Astrocyte (in vitro differentiated cells and primary cell): Measurements from ENCODE around the gene ADAMTS16. TPM values are rescaled to one million over a fixed set of nuclear protein-coding genes. Genes with fewer than 3 reads are reported as not detected.

Source experiments
- DNase-seq: peaks from one replicate; pipeline ENCODE4 v3.0.0-alpha.2; 2010; ENCODE audit warnings: low read depth
- FAIRE-seq: peaks from 2 replicates; lab custom pipeline; 2011; peaks lifted over from hg19 to GRCh38; lab: Jason Lieb, UNC
- H2AFZ ChIP-seq: 2 replicates; pipeline ENCODE4 v1.6.0; 2012; ENCODE audit warnings: low read depth, low read length, inconsistent platforms
- H3K27ac ChIP-seq: 2 replicates; pipeline ENCODE4 v1.5.1; 2011; ENCODE audit warnings: low read depth, low read length, inconsistent platforms
- H3K27me3 ChIP-seq: 2 replicates; pipeline ENCODE4 v1.6.0; 2011; ENCODE audit warnings: low read length, inconsistent platforms; ENCODE audit not compliant: insufficient read depth
- H3K36me3 ChIP-seq: 2 replicates; pipeline ENCODE4 v1.5.1; 2011; ENCODE audit warnings: low read length, inconsistent platforms; ENCODE audit not compliant: insufficient read depth
- H3K4me1 ChIP-seq: 2 replicates; pipeline ENCODE4 v1.5.1; 2011; ENCODE audit warnings: low read length, inconsistent platforms; ENCODE audit not compliant: insufficient read depth
- H3K4me2 ChIP-seq: 2 replicates; pipeline ENCODE4 v1.6.0; 2012; ENCODE audit warnings: low read length, inconsistent platforms
- H3K4me3 ChIP-seq: 2 replicates; pipeline ENCODE4 v1.5.1; 2011; ENCODE audit warnings: low read depth, mild to moderate bottlenecking, low read length, inconsistent platforms; ENCODE audit not compliant: insufficient read depth
- H3K79me2 ChIP-seq: 2 replicates; pipeline ENCODE4 v1.6.0; 2012; ENCODE audit warnings: mild to moderate bottlenecking, low read length, inconsistent platforms; ENCODE audit not compliant: insufficient read depth
- H3K9ac ChIP-seq: 2 replicates; pipeline ENCODE4 v1.6.0; 2012; ENCODE audit warnings: mild to moderate bottlenecking, low read length, inconsistent platforms
- H3K9me3 ChIP-seq: 2 replicates; pipeline ENCODE4 v1.5.1; 2012; ENCODE audit warnings: low read depth, mild to moderate bottlenecking, low read length, inconsistent platforms; ENCODE audit not compliant: insufficient read depth
- H4K20me1 ChIP-seq: 2 replicates; pipeline ENCODE4 v1.6.0; 2012; ENCODE audit warnings: low read length, inconsistent platforms; ENCODE audit not compliant: insufficient read depth
- H3K27ac Mint-ChIP-seq: one replicate; pipeline ENCODE4 v1.8.0; 2021; ENCODE audit warnings: mild to moderate bottlenecking, mixed read lengths; ENCODE audit not compliant: unreplicated experiment
- H3K27me3 Mint-ChIP-seq: one replicate; pipeline ENCODE4 v1.8.0; 2021; ENCODE audit warnings: low read depth, mixed read lengths; ENCODE audit not compliant: unreplicated experiment
- H3K36me3 Mint-ChIP-seq: one replicate; pipeline ENCODE4 v1.8.0; 2021; ENCODE audit warnings: low read depth, mixed read lengths; ENCODE audit not compliant: unreplicated experiment
- H3K4me1 Mint-ChIP-seq: one replicate; pipeline ENCODE4 v1.8.0; 2021; ENCODE audit warnings: low read depth, mixed read lengths; ENCODE audit not compliant: unreplicated experiment
- H3K4me3 Mint-ChIP-seq: one replicate; pipeline ENCODE4 v1.8.0; 2021; ENCODE audit warnings: mild to moderate bottlenecking, moderate library complexity, mixed read lengths; ENCODE audit not compliant: unreplicated experiment
- H3K9me3 Mint-ChIP-seq: one replicate; pipeline ENCODE4 v1.8.0; 2021; ENCODE audit warnings: mild to moderate bottlenecking, mixed read lengths; ENCODE audit not compliant: unreplicated experiment
- EZH2 ChIP-seq: IDR thresholded peaks from 2 replicates; pipeline ENCODE4 v1.6.1; 2012; ENCODE audit warnings: mild to moderate bottlenecking, low read length, inconsistent platforms; ENCODE audit not compliant: insufficient read depth
- total RNA-seq: library from RNA; stranded (reverse); gene quantifications from 2 replicates; pipeline ENCODE4 v1.2.1, GENCODE V29; 2021
- TF ChIP-seq, protein P1 (sequence below): IDR thresholded peaks from 2 replicates; pipeline ENCODE4 v1.5.1; 2011; ENCODE audit warnings: low read depth, mild to moderate bottlenecking, inconsistent platforms, low read length, moderate library complexity; ENCODE audit not compliant: insufficient read depth

The ADAMTS16 gene
- total RNA-seq, 1 donor from 2014 or later, result 5.7 TPM

DNA sequence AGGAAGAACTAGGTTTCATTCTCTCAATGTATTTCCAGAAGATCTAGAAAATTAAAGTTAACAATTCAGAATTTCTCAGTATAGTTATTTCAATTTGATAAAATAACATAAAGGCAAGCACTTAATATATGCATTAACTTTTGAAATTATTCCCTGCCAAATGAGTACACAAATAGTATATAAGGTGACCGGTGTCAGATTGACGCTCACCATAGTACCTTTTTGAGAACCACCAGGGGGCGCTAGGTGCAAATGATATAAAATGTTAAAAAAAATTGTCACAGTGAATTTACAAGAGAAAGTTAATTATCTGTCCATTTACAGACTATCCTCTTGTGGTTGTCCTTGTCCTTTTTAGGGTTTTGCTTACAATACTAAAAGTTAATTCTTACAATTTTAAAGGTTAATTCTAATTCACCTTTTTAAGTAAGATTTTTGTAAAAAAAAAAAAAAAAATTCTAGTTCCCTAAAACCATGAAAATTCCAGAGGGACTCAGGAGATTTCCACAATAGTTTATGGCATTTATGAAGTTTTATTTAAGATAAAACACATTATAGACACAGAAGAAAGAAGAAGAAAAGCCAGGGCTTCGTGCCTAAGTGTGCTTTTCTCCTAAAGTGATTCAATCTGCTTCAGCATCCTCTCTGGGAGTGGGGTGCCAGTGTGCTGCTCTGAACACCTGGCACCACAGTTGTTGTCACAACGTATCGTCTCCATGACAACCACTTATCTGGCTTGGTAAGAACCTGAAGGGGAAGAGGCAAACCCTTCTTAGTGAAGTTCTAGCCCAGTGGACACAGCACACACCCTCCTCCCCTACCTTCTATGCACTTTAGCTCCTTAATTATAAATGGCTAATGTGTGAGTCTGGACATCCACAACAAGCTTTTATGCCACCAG, 1.7 kb downstream of the ADAMTS16 start:
- FAIRE-seq (peak; percentile 5), DNase-seq (no peak)
- peak overlapping the region; percentile 89 for H3K4me2 ChIP-seq
- peaks cover 34% of the 10 kb centered on the region for H3K79me2 ChIP-seq
- H3K27ac ChIP-seq, result no peak overlapping the region
- H2AFZ ChIP-seq, result no peak overlapping the region
- H3K9ac ChIP-seq, result peak overlapping the region; percentile 73
- Mint-ChIP-seq H3K27me3 (peaks cover 16% of the 10 kb centered on the region), H3K27ac (no peak overlapping the region), H3K36me3 (peaks cover 10% of the 10 kb centered on the region), H3K4me3 (peak overlapping the region; percentile 85), H3K9me3 (peaks cover 2% of the 10 kb centered on the region), H3K4me1 (peaks cover 12% of the 10 kb centered on the region)
- TF ChIP-seq EZH2, result no peak
- TF ChIP-seq, protein P1, sequence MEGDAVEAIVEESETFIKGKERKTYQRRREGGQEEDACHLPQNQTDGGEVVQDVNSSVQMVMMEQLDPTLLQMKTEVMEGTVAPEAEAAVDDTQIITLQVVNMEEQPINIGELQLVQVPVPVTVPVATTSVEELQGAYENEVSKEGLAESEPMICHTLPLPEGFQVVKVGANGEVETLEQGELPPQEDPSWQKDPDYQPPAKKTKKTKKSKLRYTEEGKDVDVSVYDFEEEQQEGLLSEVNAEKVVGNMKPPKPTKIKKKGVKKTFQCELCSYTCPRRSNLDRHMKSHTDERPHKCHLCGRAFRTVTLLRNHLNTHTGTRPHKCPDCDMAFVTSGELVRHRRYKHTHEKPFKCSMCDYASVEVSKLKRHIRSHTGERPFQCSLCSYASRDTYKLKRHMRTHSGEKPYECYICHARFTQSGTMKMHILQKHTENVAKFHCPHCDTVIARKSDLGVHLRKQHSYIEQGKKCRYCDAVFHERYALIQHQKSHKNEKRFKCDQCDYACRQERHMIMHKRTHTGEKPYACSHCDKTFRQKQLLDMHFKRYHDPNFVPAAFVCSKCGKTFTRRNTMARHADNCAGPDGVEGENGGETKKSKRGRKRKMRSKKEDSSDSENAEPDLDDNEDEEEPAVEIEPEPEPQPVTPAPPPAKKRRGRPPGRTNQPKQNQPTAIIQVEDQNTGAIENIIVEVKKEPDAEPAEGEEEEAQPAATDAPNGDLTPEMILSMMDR, result peak; percentile 62
- no peaks in the 10 kb centered on the region for H4K20me1 ChIP-seq
- peak overlapping the region; percentile 67 for H3K4me3 ChIP-seq
- H3K27me3 ChIP-seq, result peaks cover 2% of the 10 kb centered on the region
- H3K9me3 ChIP-seq, result no peaks in the 10 kb centered on the region
- peaks cover 32% of the 10 kb centered on the region for H3K4me1 ChIP-seq
- peaks cover 3% of the 10 kb centered on the region for H3K36me3 ChIP-seq

DNA sequence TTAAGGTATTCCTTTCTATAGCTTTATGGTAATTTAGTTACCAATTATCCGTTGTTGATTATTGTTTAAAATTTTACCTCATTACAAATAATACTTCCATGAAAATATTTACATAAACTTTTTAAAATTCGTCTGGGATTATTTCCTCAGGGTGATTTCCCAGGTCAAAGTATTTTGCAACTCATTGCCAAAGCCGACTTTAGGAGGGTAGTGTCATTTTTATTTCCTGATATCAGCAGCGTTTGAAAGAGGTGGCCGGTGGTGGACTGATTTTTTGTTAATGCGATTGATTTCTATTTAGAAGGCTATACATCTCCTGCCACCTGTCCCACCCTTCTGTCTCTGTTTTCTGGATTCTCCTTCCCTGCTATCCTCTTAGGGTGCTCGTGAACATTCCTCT, 4.3 kb downstream of the ADAMTS16 start:
- H3K9me3 ChIP-seq, result peaks cover 3% of the 10 kb centered on the region
- peaks cover 12% of the 10 kb centered on the region for H3K4me1 Mint-ChIP-seq
- H3K27me3 Mint-ChIP-seq, result peaks cover 8% of the 10 kb centered on the region
- H3K27ac ChIP-seq, result no peak overlapping the region
- H4K20me1 ChIP-seq, result no peaks in the 10 kb centered on the region
- H3K27me3 ChIP-seq, result peaks cover 2% of the 10 kb centered on the region
- peaks cover 9% of the 10 kb centered on the region for H3K36me3 ChIP-seq
- peaks cover 55% of the 10 kb centered on the region for H3K79me2 ChIP-seq
- H3K36me3 Mint-ChIP-seq, result peaks cover 10% of the 10 kb centered on the region
- H3K4me3 ChIP-seq, result no peak overlapping the region
- no peak overlapping the region for H3K4me2 ChIP-seq
- no peak overlapping the region for H2AFZ ChIP-seq
- H3K27ac Mint-ChIP-seq, result no peak overlapping the region
- no peak for TF ChIP-seq EZH2
- TF ChIP-seq, protein P1, result no peak
- peaks cover 2% of the 10 kb centered on the region for H3K9me3 Mint-ChIP-seq
- FAIRE-seq, result no peak
- H3K4me1 ChIP-seq, result peaks cover 34% of the 10 kb centered on the region
- no peak overlapping the region for H3K9ac ChIP-seq
- no peak overlapping the region for H3K4me3 Mint-ChIP-seq
- DNase-seq, result no peak
